Embryonic facial prominence (tissue), 1 donor: ENCODE measurements around the gene R3HDM2.

Experiments
- DNase-seq: peaks from one replicate; pipeline ENCODE4 v3.0.0-alpha.2; 2016; ENCODE audit errors: extremely low spot score

The R3HDM2 gene

GRCh38 chr12:57240926-57241401, 189.9 kb downstream of the R3HDM2 start:
- DNase-seq, result no peak

GRCh38 chr12:57240066-57240921, 190.5 kb downstream of the R3HDM2 start:
- DNase-seq, result no peak

- DNase-seq, result no peak
These were observed 191.2 kb downstream of the R3HDM2 start for GRCh38 chr12:57239587-57240065.

- DNase-seq, result peak; percentile 54
These were observed 191.8 kb downstream of the R3HDM2 start for GRCh38 chr12:57238854-57239554.

- no peak for DNase-seq
These were observed 192.7 kb downstream of the R3HDM2 start for GRCh38 chr12:57237932-57238853.

GRCh38 chr12:57237596-57237931, 193.3 kb downstream of the R3HDM2 start:
- DNase-seq, result no peak

- no peak for DNase-seq
These were observed 193.8 kb downstream of the R3HDM2 start for GRCh38 chr12:57236925-57237595.

GRCh38 chr12:57236201-57236924, 194.5 kb downstream of the R3HDM2 start:
- no peak for DNase-seq

GRCh38 chr12:57235728-57236131, 195.1 kb downstream of the R3HDM2 start:
- no peak for DNase-seq

- no peak for DNase-seq
These were observed 195.7 kb downstream of the R3HDM2 start for GRCh38 chr12:57235017-57235727.

- DNase-seq, result no peak
These were observed 196.2 kb downstream of the R3HDM2 start for GRCh38 chr12:57234571-57235016.

GRCh38 chr12:57234233-57234570, 196.6 kb downstream of the R3HDM2 start:
- DNase-seq, result no peak

GRCh38 chr12:57233357-57234232, 197.2 kb downstream of the R3HDM2 start:
- no peak for DNase-seq

- no peak for DNase-seq
These were observed 198.6 kb downstream of the R3HDM2 start for GRCh38 chr12:57232156-57232756.

GRCh38 chr12:57231276-57232021, 199.4 kb downstream of the R3HDM2 start:
- DNase-seq, result no peak

GRCh38 chr12:57230381-57231155, 200.3 kb downstream of the R3HDM2 start:
- DNase-seq, result no peak
